Measurements from ENCODE around the gene ABI1.

GRCh38 chr10:26861205-26861998, 644 bp upstream of the ABI1 start:
- TF ChIP-seq CTCF (IDR thresholded peaks at IDR 0.05; ENCODE audit: insufficient read depth, low read length), result no peak
- TF ChIP-seq REST (IDR thresholded peaks at IDR 0.05; ENCODE audit: insufficient replicate concordance, low read depth), result no peak
- no peak for TF ChIP-seq POLR2AphosphoS5 (IDR thresholded peaks at IDR 0.05; ENCODE audit: low read depth)
- TF ChIP-seq GABPA (IDR thresholded peaks at IDR 0.05; ENCODE audit: low read depth), result no peak

All from HL-60 (cell line).